ENCODE measurements around the gene DCAF4.

DNA sequence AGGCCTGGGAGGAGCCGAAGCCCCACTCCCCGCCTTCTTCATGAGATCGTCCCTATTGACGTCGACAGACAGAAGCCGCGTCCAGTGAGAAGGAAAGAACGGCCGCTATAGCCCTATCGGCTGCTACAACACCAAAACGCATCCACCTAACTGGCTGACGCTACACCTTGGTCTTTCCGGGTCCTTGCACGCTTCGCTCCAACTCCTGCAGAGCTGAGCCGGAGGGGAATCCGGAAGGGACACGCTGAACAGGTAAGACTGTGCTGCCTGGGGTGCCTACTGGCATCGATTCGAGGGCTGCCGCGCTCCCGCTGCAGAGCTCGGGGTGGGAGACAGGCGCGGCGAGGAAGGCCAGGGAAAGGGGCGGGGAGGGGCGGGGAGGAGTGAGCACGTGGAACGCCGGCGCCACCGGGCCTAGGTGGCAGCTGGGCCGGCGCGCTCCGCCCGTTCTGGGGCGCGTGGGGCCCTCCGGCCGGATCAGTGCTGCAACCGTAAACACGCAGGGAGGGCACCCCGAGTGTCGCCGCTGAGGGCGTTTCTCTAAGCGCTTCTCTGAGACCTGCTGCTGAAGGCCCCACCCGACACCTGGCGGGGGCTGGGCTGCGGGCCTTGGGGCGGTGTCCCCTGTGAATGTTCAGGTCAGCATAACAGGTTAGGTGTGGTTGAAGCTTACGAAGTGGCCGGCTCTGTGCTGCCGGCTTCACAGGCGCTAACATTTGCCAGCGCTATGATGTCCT lies at the start of gene DCAF4:
- no peak for TF ChIP-seq SUZ12 (IDR thresholded peaks at IDR 0.05; ENCODE audit: extremely low read depth, insufficient read depth, insufficient read length)
- TF ChIP-seq YY1 (IDR thresholded peaks at IDR 0.05; ENCODE audit: insufficient read depth, insufficient read length), result no peak
- no peak for TF ChIP-seq ZNF274 (IDR thresholded peaks at IDR 0.05; ENCODE audit: low read depth, low read length)

Measured in NT2/D1 (cell line).